Common myeloid progenitor, CD34-positive (primary cell): ENCODE measurements around the gene AKR1B1.

Experiments used
- CTCF ChIA-PET: fragments of 350-600 bp; sonication (Branson Sonifier 250); formaldehyde crosslinking; loops from one replicate; lab custom pipeline; 2021; ENCODE audit warnings: antibody characterized with exemption; lab: Charles Lee
- POLR2A ChIA-PET: fragments of 350-600 bp; sonication (Branson Sonifier 250); formaldehyde crosslinking; loops from one replicate; lab custom pipeline; 2021; ENCODE audit warnings: antibody characterized with exemption; lab: Charles Lee
- DNase-seq, 3 donors: peaks; one replicate each; pipeline versions ENCODE4 v3.0.0 to v3.0.0-alpha.2; 2013
- H3K27ac ChIP-seq, 2 experiments: 1 replicate in 1 of 2; 2 replicates in 1 of 2; pipeline ENCODE4 v1.7.0; 2013; ENCODE audit warnings: inconsistent platforms in 2 of 2, low read length in 2 of 2, mild to moderate bottlenecking in 2 of 2, low read depth in 1 of 2, moderate library complexity in 1 of 2; ENCODE audit not compliant: severe bottlenecking in 2 of 2, insufficient read depth in 1 of 2, poor library complexity in 1 of 2
- H3K27me3 ChIP-seq, 5 experiments: replicated peaks in 2 of 5; 1 replicate in 3 of 5; 2 replicates in 2 of 5; pipeline versions ENCODE4 v1.6.1 to v1.7.0; 2013; ENCODE audit warnings: low read length in 4 of 5, mild to moderate bottlenecking in 2 of 5, moderate library complexity in 2 of 5, inconsistent platforms in 1 of 5; ENCODE audit not compliant: insufficient read depth in 5 of 5, control insufficient read depth in 4 of 5
- H3K36me3 ChIP-seq, 4 experiments: 1 replicate in 2 of 4; 2 replicates in 2 of 4; pipeline versions ENCODE4 v1.6.1 to v1.7.0; 2013; ENCODE audit warnings: low read length in 3 of 4, control low read depth in 1 of 4, mild to moderate bottlenecking in 1 of 4; ENCODE audit not compliant: control insufficient read depth in 4 of 4, insufficient read depth in 4 of 4
- H3K4me1 ChIP-seq, 4 experiments: 1 replicate in 3 of 4; 2 replicates in 1 of 4; pipeline versions ENCODE4 v1.6.1 to v1.7.1; 2013; ENCODE audit warnings: low read length in 3 of 4, mild to moderate bottlenecking in 3 of 4, control low read depth in 1 of 4, inconsistent platforms in 1 of 4, moderate library complexity in 1 of 4; ENCODE audit not compliant: control insufficient read depth in 4 of 4, insufficient read depth in 4 of 4; ENCODE audit errors: control extremely low read depth in 1 of 4
- H3K4me3 ChIP-seq, 7 experiments: 1 replicate in 4 of 7; 2 replicates in 3 of 7; pipeline versions ENCODE4 v1.5.1 to v1.7.0; 2013; ENCODE audit warnings: mild to moderate bottlenecking in 7 of 7, low read length in 6 of 7, moderate library complexity in 6 of 7, inconsistent platforms in 2 of 7, low read depth in 2 of 7, control low read depth in 1 of 7; ENCODE audit not compliant: insufficient read depth in 4 of 7, control insufficient read depth in 1 of 7; ENCODE audit errors: extremely low read depth in 1 of 7
- H3K9me3 ChIP-seq, 5 experiments: 1 replicate in 4 of 5; 2 replicates in 1 of 5; pipeline versions ENCODE4 v1.6.1 to v1.7.1; 2013; ENCODE audit warnings: low read length in 4 of 5, mild to moderate bottlenecking in 2 of 5, inconsistent platforms in 1 of 5, low read depth in 1 of 5, moderate library complexity in 1 of 5; ENCODE audit not compliant: control insufficient read depth in 4 of 5, insufficient read depth in 2 of 5; ENCODE audit errors: control extremely low read depth in 1 of 5
- WGBS: methylation state at CpG from one replicate; pipeline ENCODE4 v1.1.5; 2013; ENCODE audit not compliant: insufficient coverage; 5-methylcytosine and 5-hydroxymethylcytosine counted together

The AKR1B1 gene

DNA sequence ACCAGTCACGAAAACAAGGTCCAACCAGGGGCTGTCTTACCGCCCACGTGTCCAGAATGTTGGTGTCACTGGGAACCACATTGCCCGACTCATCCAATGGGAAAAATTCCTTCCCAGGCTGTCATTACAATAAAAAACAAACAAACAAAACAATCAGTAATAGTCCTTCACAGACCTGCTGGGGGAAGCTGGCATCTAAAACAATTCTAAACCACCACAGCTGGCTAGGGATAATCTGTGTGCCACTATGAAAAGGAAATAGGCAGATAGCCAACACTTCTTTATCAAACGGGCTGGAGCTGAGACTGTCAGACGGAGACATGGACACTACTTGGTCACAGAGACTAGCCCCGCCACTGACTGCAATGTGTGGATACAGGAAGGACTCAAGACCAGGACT is 9.2 kb downstream of the AKR1B1 start:
- no peaks in the 10 kb centered on the region for H3K27me3 ChIP-seq
- WGBS: 93% methylated on average over 6 of the region's 7 CpGs
- peaks cover 10 to 59% (median 49%) of the 10 kb centered on the region in 4 experiments for H3K36me3 ChIP-seq
- DNase-seq: no peak
- no peak overlapping the region for H3K27ac ChIP-seq
- CTCF ChIA-PET: interaction anchor here (1.4 to 2.5 kb wide), 3 partner anchors 17 to 98 kb away, joined by 3 to 10 read pairs (median 4); no protein-coding TSS in a partner anchor
- no peaks in the 10 kb centered on the region for H3K9me3 ChIP-seq
- H3K4me1 ChIP-seq: peaks cover 2 to 45% (median 26%) of the 10 kb centered on the region in 4 experiments
- POLR2A ChIA-PET: no interaction called here
- no peak overlapping the region for H3K4me3 ChIP-seq

DNA sequence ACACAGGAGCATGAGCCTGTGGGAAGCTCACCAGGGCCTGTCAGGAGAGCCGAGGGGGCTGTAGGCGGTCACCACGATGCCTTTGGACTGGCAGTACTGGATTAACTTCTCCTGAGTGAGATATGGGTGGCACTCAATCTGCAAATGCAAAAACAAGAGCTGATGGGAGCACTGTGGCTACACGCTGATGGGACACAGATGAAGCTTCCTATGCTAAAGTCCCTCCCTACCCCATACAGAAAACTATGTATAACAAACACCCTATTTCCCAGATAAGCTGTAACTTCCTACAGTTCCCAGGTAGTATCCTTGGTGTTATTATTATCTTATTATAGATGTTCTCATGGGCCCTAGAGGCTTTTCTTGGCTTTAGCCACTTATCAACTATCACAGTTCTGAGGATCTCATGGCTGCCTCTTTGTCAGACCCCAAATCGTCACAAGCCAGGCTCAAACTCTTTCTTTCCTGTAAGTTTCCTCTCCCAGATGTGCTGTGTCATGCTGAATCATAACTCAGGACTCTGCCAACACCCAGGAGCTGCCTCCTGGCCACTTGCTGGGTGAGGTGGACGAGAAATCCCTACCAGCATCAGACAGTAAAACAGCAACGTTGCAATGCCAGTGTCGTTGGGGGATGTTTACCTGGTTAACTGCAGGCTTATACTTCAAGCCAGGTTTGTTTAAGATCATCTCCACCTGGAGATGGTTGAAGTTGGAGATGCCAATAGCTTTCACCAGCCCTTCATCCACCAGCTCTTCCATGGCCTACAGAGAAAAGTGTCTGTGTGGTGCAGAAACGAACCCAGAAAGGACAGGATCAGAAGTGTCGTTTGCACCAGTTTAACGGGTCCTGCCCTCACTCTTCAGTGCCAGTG is 10.3 kb downstream of the AKR1B1 start:
- CTCF ChIA-PET: interaction anchor here (1.3 to 4.9 kb wide), 4 partner anchors 9 to 66 kb away, joined by 3 to 25 read pairs (median 6); no protein-coding TSS in a partner anchor
- no peaks in the 10 kb centered on the region for H3K27me3 ChIP-seq
- no peaks in the 10 kb centered on the region for H3K9me3 ChIP-seq
- WGBS: 84% methylated on average over 9 of the region's 11 CpGs
- no peak overlapping the region for H3K27ac ChIP-seq
- H3K36me3 ChIP-seq: peaks cover 10 to 67% (median 59%) of the 10 kb centered on the region in 4 experiments
- H3K4me1 ChIP-seq: peaks cover 0 to 34% (median 17%) of the 10 kb centered on the region in 4 experiments
- POLR2A ChIA-PET: interaction anchor here (0.7 kb wide), 1 partner anchor 278 kb away, joined by 3 read pairs; no protein-coding TSS in a partner anchor
- H3K4me3 ChIP-seq: no peak overlapping the region
- peak in 2 of 3 donors; percentile 53 to 55 for DNase-seq

DNA sequence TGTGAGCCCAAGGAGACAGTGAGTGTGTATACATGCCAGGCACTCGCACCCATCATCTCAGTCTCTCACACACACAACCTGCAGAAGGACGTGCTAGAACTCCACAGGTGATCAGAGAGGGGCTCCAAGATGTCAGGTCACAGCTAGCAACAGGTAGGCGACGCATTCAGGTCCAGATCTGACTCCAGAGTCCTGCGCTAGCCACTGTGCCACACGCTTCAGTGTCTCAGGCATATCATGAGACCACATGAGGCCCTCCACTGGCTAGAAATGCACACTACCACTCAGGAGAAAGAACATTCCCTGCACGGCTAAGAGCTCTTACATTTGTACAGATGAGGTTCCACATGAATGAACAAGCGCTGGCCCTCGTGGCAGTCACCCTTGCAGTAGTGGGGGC is 11.5 kb downstream of the AKR1B1 start:
- no peak for DNase-seq
- H3K36me3 ChIP-seq: peaks cover 10 to 79% (median 67%) of the 10 kb centered on the region in 4 experiments
- ChIA-PET CTCF (interaction anchor here (1.3 to 4.9 kb wide), 4 partner anchors 11 to 65 kb away, joined by 6 to 25 read pairs (median 12); partner anchors contain the start of gene AKR1B1), POLR2A (no interaction called here)
- H3K4me3 ChIP-seq: no peak overlapping the region
- no peaks in the 10 kb centered on the region for H3K27me3 ChIP-seq
- peaks cover 0 to 28% (median 16%) of the 10 kb centered on the region in 4 experiments for H3K4me1 ChIP-seq
- no peaks in the 10 kb centered on the region for H3K9me3 ChIP-seq
- H3K27ac ChIP-seq: no peak overlapping the region
- 91% methylated on average over 8 of the region's 9 CpGs for WGBS

DNA sequence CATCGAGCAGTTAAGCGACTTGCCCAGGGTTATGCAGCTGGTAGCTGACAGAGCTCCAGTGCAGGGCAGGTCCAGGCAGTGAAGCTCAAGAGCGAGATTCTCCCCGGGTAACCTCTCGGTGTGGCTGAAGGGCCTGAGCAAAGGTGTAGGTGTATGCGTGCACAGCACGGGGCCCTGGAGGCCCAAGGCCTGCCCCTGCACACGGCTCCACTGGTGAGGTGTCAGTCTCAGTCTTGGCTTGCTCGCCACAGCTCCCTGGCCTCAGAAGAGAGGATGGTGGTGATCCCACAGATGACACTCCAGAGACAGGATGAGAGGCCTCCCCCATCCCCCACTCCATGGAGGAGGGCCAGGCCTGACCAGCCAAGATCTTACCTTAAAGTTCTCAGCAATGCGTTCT is 12.0 kb downstream of the AKR1B1 start:
- no peak for DNase-seq
- CTCF ChIA-PET: interaction anchor here (1.3 to 4.9 kb wide), 3 partner anchors 11 to 66 kb away, joined by 6 to 25 read pairs (median 17); partner anchors contain the start of gene AKR1B1
- peaks cover 10 to 84% (median 72%) of the 10 kb centered on the region in 4 experiments for H3K36me3 ChIP-seq
- H3K9me3 ChIP-seq: no peaks in the 10 kb centered on the region
- H3K27ac ChIP-seq: no peak overlapping the region
- H3K4me3 ChIP-seq: no peak overlapping the region
- H3K4me1 ChIP-seq: peaks cover 0 to 24% (median 16%) of the 10 kb centered on the region in 4 experiments
- POLR2A ChIA-PET: no interaction called here
- no peaks in the 10 kb centered on the region for H3K27me3 ChIP-seq
- 96% methylated on average over 5 of the region's 10 CpGs for WGBS

DNA sequence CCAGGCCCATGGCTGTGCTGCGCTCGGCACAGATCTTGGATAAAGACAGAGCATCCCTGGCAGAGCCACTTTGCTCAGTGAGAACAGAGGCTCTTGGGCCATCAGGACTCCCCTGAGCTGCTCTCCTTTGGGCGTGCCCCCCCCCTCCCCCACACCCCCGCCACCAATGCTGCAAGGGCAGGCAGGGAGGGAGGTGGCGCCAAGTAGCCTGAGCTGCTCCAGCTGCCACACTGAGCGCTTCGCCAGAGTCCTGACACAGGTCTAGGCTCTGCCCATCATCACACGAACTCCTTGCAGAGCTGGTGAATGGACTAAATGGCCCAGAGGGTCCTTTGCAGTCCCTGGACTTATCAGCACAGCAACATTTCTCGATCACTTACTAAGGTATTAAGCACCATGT is 12.5 kb downstream of the AKR1B1 start:
- ChIA-PET CTCF (interaction anchor here (1.3 to 4.9 kb wide), 3 partner anchors 12 to 66 kb away, joined by 6 to 25 read pairs (median 17); partner anchors contain the start of gene AKR1B1), POLR2A (no interaction called here)
- no peak for DNase-seq
- WGBS: 100% methylated on average over 4 of the region's 9 CpGs
- H3K9me3 ChIP-seq: no peaks in the 10 kb centered on the region
- H3K4me1 ChIP-seq: peaks cover 0 to 19% (median 16%) of the 10 kb centered on the region in 4 experiments
- no peak overlapping the region for H3K4me3 ChIP-seq
- H3K27ac ChIP-seq: no peak overlapping the region
- H3K27me3 ChIP-seq: no peaks in the 10 kb centered on the region
- H3K36me3 ChIP-seq: peaks cover 10 to 85% (median 74%) of the 10 kb centered on the region in 4 experiments

DNA sequence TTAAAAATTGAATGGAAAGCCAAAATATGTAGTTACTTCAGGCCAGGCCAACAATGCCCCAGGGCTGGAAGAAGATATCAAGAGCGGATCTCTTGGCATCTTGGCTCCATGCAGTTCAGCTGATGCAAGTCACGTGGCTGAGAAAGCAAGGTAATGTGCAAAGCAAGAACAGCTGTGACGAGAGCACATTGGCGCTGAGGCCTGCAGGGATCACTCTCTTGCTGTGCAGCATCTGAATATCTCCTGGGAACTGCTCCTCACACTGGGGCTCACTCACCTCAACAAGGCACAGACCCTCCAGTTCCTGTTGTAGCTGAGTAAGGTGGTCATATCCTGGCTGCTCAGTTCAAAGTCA is 14.0 kb downstream of the AKR1B1 start:
- CTCF ChIA-PET: interaction anchor here (1.1 to 4.9 kb wide), 4 partner anchors 8 to 18 kb away, joined by 3 to 25 read pairs (median 10); partner anchors contain the start of gene AKR1B1
- Histone ChIP-seq H3K9me3 (no peaks in the 10 kb centered on the region), H3K4me1 (peaks cover 0 to 18% (median 16%) of the 10 kb centered on the region in 4 experiments), H3K27me3 (no peaks in the 10 kb centered on the region), H3K4me3 (no peak overlapping the region), H3K27ac (no peak overlapping the region), H3K36me3 (peaks cover 4 to 85% (median 73%) of the 10 kb centered on the region in 4 experiments)
- DNase-seq: no peak
- WGBS: 100% methylated on average over 4 of the region's 4 CpGs
- POLR2A ChIA-PET: no interaction called here
